Liver (tissue), 9 donors: ENCODE measurements around the gene NTHL1. TPM values are rescaled to one million over a fixed set of nuclear protein-coding genes. Genes with fewer than 3 reads are reported as not detected.

ENCODE experiments used
- DNase-seq: peaks from one replicate; pipeline ENCODE4 v3.0.0-alpha.2; 2017; ENCODE audit warnings: low spot score
- H3K27ac ChIP-seq, 2 donors: one replicate each; pipeline ENCODE4 v1.7.0; 2013; ENCODE audit warnings: inconsistent platforms in 2 of 2, low read length in 2 of 2, control low read depth in 1 of 2, low read depth in 1 of 2, mild to moderate bottlenecking in 1 of 2
- H3K27me3 ChIP-seq, 4 donors: one replicate each; pipeline versions ENCODE4 v1.6.1 to v1.7.0; 2013; ENCODE audit warnings: low read length in 3 of 4, inconsistent platforms in 1 of 4, mild to moderate bottlenecking in 1 of 4, moderate library complexity in 1 of 4; ENCODE audit not compliant: control insufficient read depth in 4 of 4, insufficient read depth in 4 of 4
- H3K36me3 ChIP-seq, 4 donors: one replicate each; pipeline versions ENCODE4 v1.6.1 to v1.7.0; 2013; ENCODE audit warnings: low read length in 3 of 4, mild to moderate bottlenecking in 3 of 4, low read depth in 1 of 4, moderate library complexity in 1 of 4; ENCODE audit not compliant: control insufficient read depth in 4 of 4, insufficient read depth in 3 of 4
- H3K4me1 ChIP-seq, 4 donors: one replicate each; pipeline versions ENCODE4 v1.6.1 to v1.7.0; 2013; ENCODE audit warnings: low read length in 3 of 4, mild to moderate bottlenecking in 3 of 4, moderate library complexity in 1 of 4; ENCODE audit not compliant: control insufficient read depth in 4 of 4, insufficient read depth in 4 of 4
- H3K4me3 ChIP-seq, 3 donors: one replicate each; pipeline versions ENCODE4 v1.6.1 to v1.7.0; 2013; ENCODE audit warnings: low read length in 3 of 3, control low read depth in 1 of 3, low read depth in 1 of 3, mild to moderate bottlenecking in 1 of 3
- H3K9ac ChIP-seq, 2 donors: one replicate each; pipeline ENCODE4 v1.7.0; 2013; ENCODE audit warnings: low read length in 2 of 2, mild to moderate bottlenecking in 2 of 2, moderate library complexity in 2 of 2, control low read depth in 1 of 2, low read depth in 1 of 2
- H3K9me3 ChIP-seq, 4 donors: one replicate each; pipeline versions ENCODE4 v1.6.1 to v1.7.0; 2013; ENCODE audit warnings: low read length in 3 of 4; ENCODE audit not compliant: control insufficient read depth in 4 of 4
- CTCF ChIP-seq: fragments of 150-350 bp; IDR thresholded peaks from 2 replicates; pipeline ENCODE4 v1.5.1; 2017; ENCODE audit warnings: improper control_type of control experiment, low read depth, low read length; ENCODE audit not compliant: missing input control
- FOXA1 ChIP-seq: IDR thresholded peaks from 2 replicates; pipeline ENCODE4 v1.6.1; 2016; ENCODE audit warnings: antibody characterized with exemption
- FOXA2 ChIP-seq: IDR thresholded peaks from 2 replicates; pipeline ENCODE4 v1.6.1; 2016; ENCODE audit warnings: antibody characterized with exemption
- GABPA ChIP-seq, 2 donors: IDR thresholded peaks in 1 of 2; conservative IDR thresholded peaks in 1 of 2; 2 replicates each; pipeline ENCODE4 v1.6.1; 2016; ENCODE audit warnings: antibody characterized with exemption in 2 of 2, mild to moderate bottlenecking in 1 of 2, moderate library complexity in 1 of 2
- HNF4A ChIP-seq, 2 donors: conservative IDR thresholded peaks; 2 replicates each; pipeline ENCODE4 v1.6.1; 2016; ENCODE audit warnings: antibody characterized with exemption in 2 of 2, mild to moderate bottlenecking in 2 of 2
- HNF4G ChIP-seq: IDR thresholded peaks from 2 replicates; pipeline ENCODE4 v1.6.1; 2016; ENCODE audit warnings: antibody characterized with exemption
- JUND ChIP-seq, 2 donors: IDR thresholded peaks; 2 replicates each; pipeline ENCODE4 v1.6.1; 2016; ENCODE audit warnings: antibody characterized with exemption in 2 of 2
- RAD21 ChIP-seq, 2 donors: IDR thresholded peaks; 2 replicates each; pipeline ENCODE4 v1.6.1; 2016; ENCODE audit warnings: antibody characterized with exemption in 2 of 2, mild to moderate bottlenecking in 2 of 2
- REST ChIP-seq: IDR thresholded peaks from 2 replicates; pipeline ENCODE4 v1.6.1; 2016; ENCODE audit warnings: antibody characterized with exemption, mild to moderate bottlenecking
- RXRA ChIP-seq, 2 donors: IDR thresholded peaks; 2 replicates each; pipeline ENCODE4 v1.6.1; 2017 to 2018; ENCODE audit warnings: antibody characterized with exemption in 2 of 2, mild to moderate bottlenecking in 1 of 2
- WGBS: extraction: QIAGEN DNeasy Blood & Tissue Kit; methylation state at CpG from one replicate; pipeline ENCODE4 v1.1.7; 2013; 5-methylcytosine and 5-hydroxymethylcytosine counted together
- polyA plus RNA-seq, 2 donors: library from polyadenylated mRNA; stranded (reverse) in 1 of 2; unstranded in 1 of 2; fragments of 200-250 nt in 1 of 2; fragments of >200 nt in 1 of 2; fragmentation: Nextera tagmentation in 1 of 2; extraction: Ambion mirVana in 1 of 2; gene quantifications; one replicate each; pipeline versions ENCODE4 v1.2.1 to v1.2.3, GENCODE V29; 2013 to 2015
- total RNA-seq, 2 donors: library from RNA; depleted of rRNA; stranded (reverse); fragments of >200 nt; gene quantifications; one replicate each; pipeline ENCODE4 v1.2.3, GENCODE V29; 2014
- donor health status: healthy.
- donor health status: healthy.
- donor health status: healthy.
- donor health status: healthy.
- donor health status: healthy.

The NTHL1 gene
- total and polyA plus RNA-seq, 4 donors, result 10.4 to 166 (median 19.1) TPM

- H3K9ac ChIP-seq, result no peak overlapping the region
- WGBS, result 78% methylated on average over 41 of the region's 41 CpGs
- H3K27ac ChIP-seq, result no peak overlapping the region
- peak; percentile 50 to 53 for TF ChIP-seq HNF4A (conservative IDR thresholded peaks at IDR 0.05)
- peak in 1 of 2 donors; percentile 24 for TF ChIP-seq RAD21 (IDR thresholded peaks at IDR 0.05)
- TF ChIP-seq GABPA (IDR thresholded peaks at IDR 0.05 in 1 of 2, conservative IDR thresholded peaks at IDR 0.05 in 1 of 2), result no peak
- TF ChIP-seq FOXA1, result no peak
- TF ChIP-seq RXRA (IDR thresholded peaks at IDR 0.05), result peak; percentile 63 to 65
- peaks cover 16 to 65% (median 41%) of the 10 kb centered on the region in 4 donors for H3K4me1 ChIP-seq
- peaks cover 2 to 33% (median 12%) of the 10 kb centered on the region in 4 donors for H3K36me3 ChIP-seq
- H3K9me3 ChIP-seq, result no peaks in the 10 kb centered on the region
- no peak for DNase-seq
- no peak overlapping the region for H3K4me3 ChIP-seq
- H3K27me3 ChIP-seq, result no peaks in the 10 kb centered on the region
Observed at GRCh38 chr16:2087748-2088631, 40.4 kb upstream of the NTHL1 start.

- WGBS, result 92% methylated on average over 30 of the region's 30 CpGs
- H3K4me1 ChIP-seq, result peaks cover 16 to 71% (median 45%) of the 10 kb centered on the region in 4 donors
Observed at GRCh38 chr16:2086812-2087747, 39.4 kb upstream of the NTHL1 start.

More at GRCh38 chr16:2086812-2087747, 39.4 kb upstream of the NTHL1 start:
- Histone ChIP-seq H3K9ac (no peak overlapping the region), H3K9me3 (no peaks in the 10 kb centered on the region), H3K36me3 (peaks cover 2 to 29% (median 12%) of the 10 kb centered on the region in 4 donors), H3K27me3 (no peaks in the 10 kb centered on the region), H3K4me3 (no peak overlapping the region), H3K27ac (peak overlapping the region in 1 of 2 donors; percentile 9)
- TF ChIP-seq JUND (IDR thresholded peaks at IDR 0.05) (no peak), RAD21 (IDR thresholded peaks at IDR 0.05) (no peak), FOXA2 (no peak), REST (no peak), CTCF (no peak), RXRA (IDR thresholded peaks at IDR 0.05) (no peak), GABPA (IDR thresholded peaks at IDR 0.05 in 1 of 2, conservative IDR thresholded peaks at IDR 0.05 in 1 of 2) (no peak), HNF4G (no peak)
- no peak for DNase-seq
